CD1c-positive myeloid dendritic cell (primary cell): ENCODE results near the gene B4GALNT3.
"Not testable (repeated sequence)": the region's sequence is repeated elsewhere in the genome, so short reads cannot be mapped to it uniquely, and the experiment has no call there.

ENCODE experiments used
- DNase-seq: peaks from one replicate; pipeline ENCODE4 v3.0.0-alpha.2; 2016; ENCODE audit errors: extremely low spot score

The B4GALNT3 gene

DNA sequence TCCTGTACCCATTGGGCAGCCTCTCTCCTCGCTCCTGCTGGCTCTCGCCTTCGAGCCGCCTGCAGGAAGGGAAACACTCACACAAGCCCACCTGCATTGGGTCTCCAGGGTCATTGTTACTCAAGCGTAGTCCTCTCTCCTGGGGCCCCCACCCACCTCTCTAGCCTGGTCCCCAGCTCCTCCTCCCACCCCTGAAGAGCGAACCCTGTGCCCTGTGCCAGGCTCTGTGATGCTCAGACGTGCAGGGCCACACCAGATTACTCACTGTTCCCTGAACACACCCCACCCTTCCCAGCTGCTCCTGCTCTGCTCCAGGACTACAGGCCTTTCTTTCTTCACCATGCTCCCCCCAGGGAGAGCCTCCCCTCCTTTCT, 115.4 kb downstream of the B4GALNT3 start:
- DNase-seq = no peak

DNA sequence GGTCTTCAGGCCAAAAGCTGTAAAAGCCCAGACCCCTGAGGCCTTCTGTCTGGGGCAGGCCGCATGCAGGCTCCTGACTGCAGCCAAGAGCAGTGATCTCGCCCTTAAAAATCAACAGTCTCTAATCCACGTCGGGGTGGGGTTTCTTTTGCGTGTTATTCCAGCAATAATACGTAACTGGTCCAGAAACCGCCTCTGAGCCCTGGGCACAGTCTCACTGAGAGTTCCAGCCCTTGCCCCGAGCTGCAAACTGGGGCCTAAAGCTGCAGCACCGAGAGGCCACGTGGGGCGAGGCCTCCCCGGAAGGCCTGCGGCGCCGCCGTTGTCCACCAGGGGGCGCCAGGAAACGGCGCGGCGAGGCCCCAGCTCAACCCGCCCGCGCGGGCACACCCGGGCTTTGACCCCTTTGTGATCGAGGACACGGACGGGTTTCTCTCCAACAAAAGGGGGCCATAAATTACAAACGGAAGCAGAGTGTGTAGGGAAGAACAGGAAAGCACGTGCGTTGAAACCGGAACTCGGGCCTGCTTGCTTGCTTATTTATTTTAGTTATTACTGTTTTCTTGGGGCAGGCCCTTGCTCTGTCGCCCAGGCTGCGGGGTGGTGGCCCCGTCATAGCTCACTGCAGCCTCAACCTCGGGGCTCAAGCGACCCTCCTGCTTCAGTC, 116.3 kb downstream of the B4GALNT3 start:
- DNase-seq = peak; percentile 85

DNA sequence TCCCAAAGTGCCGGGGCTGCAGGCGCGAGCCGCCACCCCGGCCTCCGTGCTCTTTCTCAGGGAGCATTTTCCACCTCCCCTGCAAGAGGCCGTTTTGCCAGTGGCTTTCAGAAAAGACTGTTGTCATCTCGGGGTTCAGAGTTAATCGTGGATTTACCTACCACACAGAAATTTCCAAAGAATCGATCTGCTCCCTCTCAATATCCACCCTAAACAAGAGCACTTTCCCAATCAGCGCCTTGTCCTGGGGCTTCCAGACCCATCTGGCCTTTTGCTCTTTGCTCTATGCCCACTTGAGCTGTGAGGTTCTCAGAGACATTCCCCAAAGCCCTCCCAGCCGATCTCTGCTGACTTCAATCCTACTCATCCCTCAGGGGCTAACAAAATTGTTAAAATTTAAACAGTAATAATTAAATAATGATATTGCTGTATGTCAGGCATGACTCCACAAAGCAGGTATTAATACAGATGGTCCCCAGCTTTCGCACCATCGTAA, 116.9 kb downstream of the B4GALNT3 start:
- DNase-seq = no peak

DNA sequence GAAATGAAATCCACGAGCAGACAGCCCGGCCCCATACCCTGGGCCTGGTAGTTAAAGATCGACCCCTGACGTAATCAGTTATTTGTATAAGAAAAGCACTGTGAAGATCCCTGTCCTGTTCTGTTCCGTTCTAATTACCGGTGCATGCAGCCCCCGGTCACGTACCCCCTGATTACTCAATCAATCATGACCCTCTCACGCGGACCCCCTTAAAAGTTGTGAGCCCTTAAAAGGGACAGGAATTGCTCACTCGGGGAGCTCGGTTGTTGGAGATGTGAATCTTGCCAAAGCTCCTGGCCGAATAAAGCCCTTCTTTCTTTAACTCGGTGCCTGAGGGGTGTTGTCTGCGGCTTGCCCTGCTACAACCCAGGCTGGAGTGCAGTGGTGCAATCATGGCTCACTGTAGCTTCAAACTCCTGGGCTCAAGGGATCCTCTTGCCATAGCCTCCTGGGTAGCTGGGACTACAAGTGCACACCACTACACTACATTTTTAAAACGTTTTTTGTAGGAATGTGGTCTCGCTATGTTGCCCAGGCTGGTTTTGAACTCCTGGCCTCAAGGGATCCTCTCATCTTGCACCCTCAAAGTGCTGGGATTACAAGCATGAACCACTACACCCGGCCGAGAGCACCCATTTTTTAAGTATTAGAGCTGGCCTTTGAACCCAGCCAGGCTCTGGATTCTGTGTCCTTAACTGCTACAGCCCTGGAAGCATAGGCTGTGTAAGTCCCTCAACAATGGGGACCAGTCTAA, 118.4 kb downstream of the B4GALNT3 start:
- not testable (repeated sequence) for DNase-seq

DNA sequence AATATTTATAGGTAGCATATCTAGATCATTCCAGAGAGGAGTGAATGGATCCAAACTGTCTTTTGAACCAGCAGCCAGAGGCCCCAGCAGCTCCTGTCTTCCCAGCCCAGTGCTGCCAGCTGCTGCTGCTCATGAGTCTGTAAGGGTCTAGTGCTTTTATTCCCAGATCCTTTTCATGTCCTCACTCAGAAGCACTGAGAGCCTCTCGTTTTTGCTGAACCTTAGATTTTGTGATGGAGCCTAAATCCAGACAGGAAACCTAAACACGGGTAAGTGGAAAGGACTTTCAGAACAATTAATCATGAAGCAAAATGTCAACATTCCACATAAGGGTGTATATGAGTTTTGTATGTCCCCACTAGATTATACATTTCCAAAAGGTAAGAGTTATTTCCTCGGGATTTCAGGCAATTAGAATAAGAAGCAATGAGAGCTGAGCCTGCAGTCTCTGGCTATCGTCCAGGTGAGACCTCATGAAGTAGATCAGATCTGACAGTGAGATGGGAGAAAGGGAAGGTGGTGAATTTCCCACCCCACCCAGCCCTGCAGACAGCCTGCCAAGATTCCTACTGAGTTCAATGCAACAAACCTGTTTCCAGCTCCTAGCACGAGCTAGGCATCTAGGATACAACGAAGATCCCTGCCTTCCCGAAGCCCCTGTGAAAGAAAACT, 119.1 kb downstream of the B4GALNT3 start:
- DNase-seq = no peak

DNA sequence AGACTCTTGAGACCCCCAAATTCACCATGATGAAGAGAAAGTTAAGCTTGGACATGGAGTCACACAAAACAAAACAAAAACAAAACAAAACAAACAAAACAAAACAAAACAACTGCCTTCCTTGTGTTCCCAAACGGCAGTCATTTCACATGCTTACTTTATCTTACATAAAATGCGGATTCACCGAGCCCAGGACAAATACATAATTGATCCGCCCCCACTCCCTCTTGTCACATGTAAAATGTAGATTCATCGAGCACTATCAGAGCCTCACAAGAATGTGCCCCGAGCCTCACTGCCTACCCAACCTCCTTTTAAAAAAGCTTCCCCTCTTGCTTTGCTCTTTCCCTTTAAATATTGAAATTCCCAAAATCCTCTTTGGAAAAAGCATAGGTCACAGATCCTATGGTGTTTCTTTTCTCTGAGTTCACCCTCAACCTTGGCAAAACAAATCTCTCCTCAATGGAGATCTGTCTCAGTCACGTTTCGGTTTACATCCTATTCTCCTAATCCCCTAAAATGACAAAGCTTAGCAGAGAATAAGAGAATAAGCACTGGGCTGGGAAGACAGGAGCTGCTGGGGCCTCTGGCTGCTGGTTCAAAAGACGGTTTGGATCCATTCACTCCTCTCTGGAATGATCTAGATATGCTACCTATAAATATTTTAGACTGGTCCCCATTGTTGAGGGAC, 119.8 kb downstream of the B4GALNT3 start:
- no peak for DNase-seq

DNA sequence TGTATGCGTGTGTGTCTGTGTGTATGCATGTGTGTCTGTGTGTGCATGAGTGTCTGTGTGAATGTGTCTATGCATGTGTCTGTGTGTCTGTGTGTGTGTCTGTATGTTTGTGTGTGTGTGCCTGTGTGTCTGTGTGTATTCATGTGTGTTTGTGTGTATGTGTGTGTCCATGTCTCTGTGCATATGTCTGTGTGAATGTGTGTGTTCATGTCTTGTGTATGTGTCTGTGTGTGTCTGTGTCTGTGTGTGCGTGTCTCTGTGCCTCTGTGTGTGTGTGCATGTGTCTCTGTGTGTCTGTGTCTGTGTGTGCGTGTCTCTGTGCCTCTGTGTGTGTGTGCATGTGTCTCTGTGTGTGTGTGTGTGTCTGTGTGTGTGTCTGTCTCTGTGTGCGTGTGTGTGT, 121.1 kb downstream of the B4GALNT3 start:
- DNase-seq = no peak

DNA sequence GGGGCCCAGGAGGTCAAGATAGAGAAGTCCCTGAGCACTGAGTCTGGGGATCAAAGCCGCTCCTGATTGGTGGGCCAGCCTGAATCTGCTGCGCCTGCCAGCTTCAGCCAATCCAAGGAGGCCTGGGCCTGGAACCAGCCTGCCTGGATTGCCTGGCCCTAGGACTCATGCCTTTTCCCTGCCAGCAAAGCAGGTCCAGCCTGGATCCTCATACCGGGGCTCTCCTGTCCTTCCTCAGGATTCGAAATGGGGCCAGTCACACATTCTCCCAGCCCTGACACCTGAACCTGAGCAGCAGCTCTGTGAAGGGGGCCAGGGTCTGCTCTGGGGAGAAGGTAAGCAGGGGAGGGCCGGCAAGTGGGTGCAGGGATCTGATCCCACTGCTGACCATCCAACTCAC, 121.6 kb downstream of the B4GALNT3 start:
- no peak for DNase-seq

DNA sequence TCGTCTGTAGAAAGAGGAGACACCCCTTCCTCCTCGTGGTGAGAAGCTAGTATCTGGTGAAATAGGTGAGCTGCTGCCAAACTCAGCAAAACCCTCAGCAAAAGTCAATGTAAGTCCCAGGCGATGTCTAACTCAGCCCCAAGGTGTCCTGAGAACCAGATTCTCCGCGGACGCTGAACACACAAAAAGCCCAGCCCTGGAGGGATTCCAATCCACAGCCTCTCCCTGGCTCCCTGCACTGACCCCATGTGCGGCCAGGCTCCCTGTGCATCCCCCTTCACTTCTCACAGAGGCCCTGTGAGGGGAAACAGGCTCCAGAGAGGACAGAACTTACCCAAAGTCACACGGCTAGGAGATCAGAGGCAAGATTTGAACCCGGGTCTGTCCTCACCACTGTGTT, 122.0 kb downstream of the B4GALNT3 start:
- no peak for DNase-seq

DNA sequence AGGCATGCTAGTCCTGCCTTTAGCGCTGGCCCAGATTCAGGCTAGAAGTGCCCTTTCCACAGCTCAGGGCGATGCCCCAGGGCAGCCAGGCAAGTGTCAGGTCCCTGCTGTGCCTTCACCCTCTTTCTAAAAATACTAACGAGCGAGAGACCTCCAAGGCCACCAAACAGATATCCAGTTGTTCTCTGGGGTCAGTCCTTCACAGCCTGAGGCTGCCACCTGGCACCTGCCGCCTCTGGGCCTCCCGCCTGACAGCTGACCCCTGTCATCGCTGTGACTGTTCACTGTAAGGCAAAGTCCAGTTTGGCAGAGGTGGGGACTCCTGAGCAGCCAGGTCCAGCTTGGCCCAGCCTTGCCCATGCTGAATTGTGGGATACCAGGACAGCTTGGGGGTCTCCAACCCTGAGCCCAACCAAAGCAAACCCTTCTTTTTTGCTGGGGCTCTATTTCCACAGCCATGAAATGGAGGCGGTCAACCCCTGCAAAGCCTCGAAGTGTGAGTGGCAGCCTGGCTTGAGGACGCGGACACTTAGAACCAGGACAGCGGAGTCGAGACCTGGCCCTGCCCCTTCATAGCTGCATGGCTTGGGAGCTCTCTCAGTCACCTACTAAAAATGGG, 123.6 kb downstream of the B4GALNT3 start:
- DNase-seq = no peak

DNA sequence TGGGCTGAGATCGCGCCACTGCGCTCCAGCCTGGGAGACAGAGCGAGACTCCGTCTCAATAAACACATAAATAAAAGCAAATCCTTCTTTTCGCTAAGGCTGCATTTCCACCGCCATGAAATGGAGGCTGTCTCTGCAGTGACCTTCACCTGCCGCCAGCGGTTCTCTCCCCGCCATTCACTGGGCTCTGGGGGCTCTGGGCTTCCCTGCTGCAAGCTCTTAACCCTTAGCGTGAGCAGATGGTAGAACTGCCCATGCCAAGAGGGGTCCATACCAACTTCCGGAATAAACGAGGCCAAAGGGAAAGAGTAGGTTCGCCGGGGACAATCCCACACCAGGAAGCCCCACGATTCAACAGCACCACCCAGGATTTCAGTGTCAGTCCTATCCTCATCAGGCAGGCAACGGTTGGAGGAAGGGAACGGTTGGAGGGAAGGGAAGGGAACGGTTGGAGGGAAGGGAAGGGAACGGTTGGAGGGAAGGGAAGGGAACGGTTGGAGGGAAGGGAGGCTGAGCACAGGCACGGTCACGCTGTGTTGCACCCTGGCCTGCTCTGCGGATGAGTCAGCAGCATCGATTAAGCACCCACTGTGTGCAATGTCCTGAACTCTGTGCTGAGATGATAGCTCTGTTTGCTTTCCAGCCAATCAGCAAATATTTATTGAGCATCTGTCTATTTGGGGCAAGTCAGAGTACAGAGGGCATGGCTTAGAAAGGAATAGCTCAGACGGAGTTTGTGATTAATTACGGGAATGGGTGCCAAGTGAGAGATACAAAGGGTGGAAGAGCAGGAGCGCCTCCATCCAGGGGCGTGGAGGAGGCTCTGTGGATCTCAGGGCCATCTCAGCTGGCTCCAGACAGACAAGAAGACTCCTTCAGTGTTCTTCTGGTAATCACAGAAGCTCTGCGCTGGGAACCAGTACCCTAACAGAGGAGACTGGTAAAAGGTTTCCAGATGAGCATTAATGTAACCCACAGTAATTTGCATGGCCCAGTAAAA, 125.6 kb downstream of the B4GALNT3 start:
- DNase-seq = no peak

DNA sequence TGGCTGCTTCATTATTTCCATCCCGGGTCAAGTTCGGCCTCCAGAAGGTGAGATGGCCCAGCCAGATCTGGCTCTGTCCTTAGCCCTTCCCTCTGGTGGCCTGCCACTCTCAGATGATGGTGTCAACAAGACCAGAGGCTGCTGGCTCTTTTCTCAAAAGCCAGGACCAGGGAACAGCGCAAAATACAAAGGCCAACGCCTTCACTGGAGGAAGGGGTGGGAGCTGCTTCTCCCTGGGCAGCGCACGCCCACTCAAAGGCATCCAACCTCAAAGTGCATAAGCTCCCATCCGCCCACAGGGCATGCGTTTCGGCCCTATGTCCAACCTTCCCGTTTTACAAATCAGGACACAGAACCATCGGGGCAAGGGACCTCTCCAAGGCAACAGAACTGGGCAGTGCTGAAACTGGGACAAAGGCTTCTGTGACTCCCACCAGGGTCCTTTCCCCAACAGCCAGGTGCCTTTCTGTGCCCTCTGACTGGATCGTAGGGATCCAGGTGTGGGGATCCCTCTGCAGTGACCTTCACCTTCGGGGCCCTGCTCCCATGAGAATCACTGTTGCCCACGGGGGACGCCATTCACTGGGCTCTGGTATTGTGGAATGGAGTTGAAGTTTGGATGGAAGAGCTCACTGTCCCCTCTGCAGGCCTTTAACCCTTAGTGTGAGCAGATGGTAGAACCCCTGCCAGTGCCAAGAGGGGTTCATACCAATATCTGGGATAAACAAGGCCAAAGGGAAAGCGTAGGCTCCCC, 126.8 kb downstream of the B4GALNT3 start:
- DNase-seq = peak; percentile 52

DNA sequence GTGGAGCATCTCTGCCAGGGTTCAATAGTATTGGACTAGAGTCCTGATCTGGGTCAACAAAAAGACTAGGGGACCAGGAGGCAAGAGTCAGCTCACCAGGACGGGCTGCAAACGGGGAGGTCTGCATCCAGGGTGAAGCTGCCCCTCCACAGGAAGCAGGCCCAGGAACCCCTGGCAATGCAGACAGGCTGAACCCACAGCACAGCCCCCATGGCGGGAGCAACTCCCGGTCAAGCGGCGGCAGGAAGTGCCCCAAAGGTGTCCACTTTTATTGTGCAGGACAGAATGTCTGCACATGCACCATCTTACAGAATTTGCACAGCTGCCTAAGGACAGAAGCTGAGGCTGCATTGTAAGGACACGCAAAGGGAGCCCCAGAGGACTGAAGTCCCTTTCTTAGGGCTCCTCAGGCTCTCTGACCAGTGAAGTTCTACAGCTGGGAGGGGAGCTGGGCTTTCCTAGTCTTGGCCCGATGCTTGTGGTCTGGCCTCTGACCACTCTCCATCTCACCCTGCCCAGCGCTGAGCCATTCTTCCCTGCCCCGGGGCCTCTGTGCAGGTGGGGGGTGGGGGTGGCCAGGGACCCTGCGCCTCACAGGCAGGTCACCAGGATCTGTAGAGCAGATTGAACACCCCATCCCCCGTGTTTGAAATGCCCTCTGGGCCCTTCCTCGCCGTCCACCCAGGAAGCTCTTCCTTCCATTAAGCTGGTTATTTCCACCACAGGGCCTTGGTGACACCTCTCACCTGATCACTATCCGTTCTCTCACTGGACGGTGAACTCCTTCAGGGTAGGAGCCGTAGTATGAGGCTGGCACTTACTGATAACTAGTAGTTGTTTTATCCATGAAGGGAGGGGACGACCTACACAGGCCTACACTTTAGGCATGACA, 127.6 kb downstream of the B4GALNT3 start:
- DNase-seq = no peak

DNA sequence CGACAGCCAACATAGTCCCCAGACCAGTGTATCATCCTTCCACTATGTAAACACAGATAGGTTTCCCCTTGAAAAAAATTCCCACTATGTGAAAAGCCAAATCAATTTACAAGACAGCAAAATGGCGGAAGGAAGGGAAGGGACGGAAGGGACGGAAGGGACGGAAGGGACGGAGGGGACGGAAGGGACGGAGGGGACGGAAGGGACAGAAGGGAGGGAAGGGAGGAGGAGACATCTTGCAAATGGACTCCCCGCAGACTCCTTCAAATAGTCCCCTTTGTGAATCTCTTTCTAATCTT, 128.2 kb downstream of the B4GALNT3 start:
- DNase-seq = no peak

DNA sequence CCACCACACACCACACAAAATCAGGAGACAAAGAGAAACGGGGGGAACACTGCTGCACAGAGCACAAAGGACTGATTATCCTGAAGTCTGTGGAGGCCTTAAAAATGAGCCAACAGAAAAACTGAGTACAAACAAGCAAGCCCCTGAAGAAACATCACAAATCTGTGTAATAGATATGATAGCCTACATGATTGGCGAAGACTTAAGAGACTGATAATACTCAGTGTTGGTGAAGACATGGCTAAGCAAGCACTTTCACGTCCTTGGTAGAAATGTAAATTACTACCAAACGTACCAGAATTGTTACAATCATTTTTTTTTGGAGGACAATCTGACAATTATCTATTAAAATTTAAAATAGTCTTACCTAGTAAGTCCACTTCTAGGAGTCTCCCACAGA, 128.9 kb downstream of the B4GALNT3 start:
- no peak for DNase-seq

DNA sequence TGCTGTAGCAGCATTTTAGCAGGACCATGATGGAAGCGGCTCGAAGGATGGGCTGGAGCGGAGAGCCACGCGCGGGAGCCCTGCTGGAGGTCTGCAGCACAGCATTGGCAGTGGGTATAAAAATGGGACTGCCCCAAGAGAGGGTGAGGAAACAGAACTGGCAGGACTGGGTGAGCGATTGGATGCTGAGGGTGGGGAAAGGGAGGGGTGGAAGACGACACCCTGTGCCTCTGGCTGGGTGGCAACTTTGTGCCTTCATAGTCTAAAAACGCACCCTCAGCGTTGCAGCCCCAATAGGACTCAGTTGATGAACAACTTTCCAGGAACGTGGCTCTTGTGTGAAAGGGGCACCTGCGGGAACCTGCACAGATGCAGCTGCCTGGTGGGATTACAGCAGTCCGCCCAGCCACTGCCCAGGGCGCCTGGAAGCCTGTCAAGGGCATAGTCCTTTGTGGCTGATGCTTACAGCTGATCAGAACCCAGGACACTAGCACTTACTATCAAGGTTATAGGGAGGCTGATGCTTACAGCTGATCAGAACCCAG, 130.5 kb downstream of the B4GALNT3 start:
- no peak for DNase-seq

DNA sequence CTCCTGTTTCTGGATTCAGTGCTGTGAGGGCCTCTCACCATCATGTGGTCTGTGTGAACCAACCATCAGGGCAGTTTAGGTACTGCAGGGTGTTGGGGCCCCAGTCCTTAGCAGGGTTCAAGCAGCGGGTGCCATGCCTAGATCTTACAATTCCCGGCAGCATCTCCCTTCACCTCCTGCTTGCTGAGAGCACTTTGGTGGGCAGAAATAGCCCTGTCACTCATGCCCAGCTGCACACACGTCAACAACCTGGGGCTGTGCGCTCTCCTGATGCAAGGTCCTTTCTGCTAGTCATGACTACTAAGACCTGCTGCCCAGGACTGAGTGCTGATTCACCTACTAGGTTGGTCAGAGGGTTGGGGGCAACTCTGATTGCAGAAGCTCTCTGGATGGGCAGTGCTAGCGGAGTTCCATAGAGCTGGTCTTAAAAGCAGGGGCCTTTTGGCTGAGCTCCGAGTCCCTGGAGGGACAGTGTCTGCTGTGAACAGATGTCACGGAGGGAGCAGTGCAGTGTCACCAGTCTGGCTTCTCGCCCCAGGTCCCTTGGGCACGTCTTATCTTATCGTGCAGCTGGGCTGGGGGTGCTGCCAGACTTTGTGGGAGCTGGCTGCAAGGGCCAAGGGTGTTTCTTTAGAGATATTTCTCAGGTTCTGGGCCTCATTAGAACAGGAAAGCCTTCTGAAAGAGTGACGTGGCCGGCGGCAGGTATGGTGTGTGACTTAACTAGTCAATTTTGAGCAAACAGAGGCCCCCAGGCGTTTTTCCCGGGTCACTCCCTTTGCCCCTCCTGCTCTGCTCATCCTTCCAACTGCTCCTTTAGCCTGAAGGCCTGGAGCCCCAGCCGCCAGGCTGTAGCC, 131.7 kb downstream of the B4GALNT3 start:
- DNase-seq = no peak

DNA sequence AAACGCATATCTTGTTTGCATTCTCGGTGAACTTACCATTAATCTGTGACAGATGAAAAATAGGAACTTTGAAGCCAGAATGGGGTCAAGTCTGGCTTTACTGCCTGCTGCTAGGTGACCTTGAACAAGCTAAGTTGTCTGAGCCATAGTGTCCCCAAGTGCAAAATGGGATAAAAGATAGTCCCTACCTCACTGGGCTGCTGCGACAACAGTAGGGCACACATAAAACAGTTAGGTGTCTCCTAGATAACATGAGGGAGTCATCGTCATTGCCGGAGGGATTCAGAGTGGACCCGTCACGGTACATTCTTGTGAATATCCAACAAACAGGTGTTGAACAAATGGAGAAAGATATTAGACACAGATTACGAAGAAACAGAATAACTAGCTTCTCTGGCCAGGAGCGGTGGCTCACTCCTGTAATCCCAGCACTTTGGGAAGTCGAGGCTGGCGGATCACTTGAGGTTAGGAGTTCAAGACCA, 132.3 kb downstream of the B4GALNT3 start:
- DNase-seq = no peak
